Loucy (cell line): ENCODE data around the gene TP53I11.

ENCODE experiments used
- CTCF ChIP-seq: fragments of 200-600 bp; sonication (generic); conservative IDR thresholded peaks from 2 replicates; pipeline ENCODE4 v1.5.1; 2014; ENCODE audit warnings: mild to moderate bottlenecking, antibody characterized with exemption, low read length
- EZH2phosphoT487 ChIP-seq: fragments of 200-600 bp; IDR thresholded peaks from 2 replicates; pipeline ENCODE4 v1.6.1; 2018; ENCODE audit warnings: antibody characterized with exemption, mild to moderate bottlenecking, moderate library complexity, borderline replicate concordance

- TF ChIP-seq CTCF: no peak
- TF ChIP-seq EZH2phosphoT487: no peak
Measured at GRCh38 chr11:44952500-44953260, 2.0 kb upstream of the TP53I11 start.
